ENCODE data around the gene ZNF326. TPM values are rescaled to one million over a fixed set of nuclear protein-coding genes. Genes with fewer than 3 reads are reported as not detected.

ZNF326 gene
- total and polyA plus RNA-seq, 2 of the 8 experiments (the other 6 are each of a cell fraction or from before 2014, with no cell fraction given), result 12.2 to 30.6 TPM

DNA sequence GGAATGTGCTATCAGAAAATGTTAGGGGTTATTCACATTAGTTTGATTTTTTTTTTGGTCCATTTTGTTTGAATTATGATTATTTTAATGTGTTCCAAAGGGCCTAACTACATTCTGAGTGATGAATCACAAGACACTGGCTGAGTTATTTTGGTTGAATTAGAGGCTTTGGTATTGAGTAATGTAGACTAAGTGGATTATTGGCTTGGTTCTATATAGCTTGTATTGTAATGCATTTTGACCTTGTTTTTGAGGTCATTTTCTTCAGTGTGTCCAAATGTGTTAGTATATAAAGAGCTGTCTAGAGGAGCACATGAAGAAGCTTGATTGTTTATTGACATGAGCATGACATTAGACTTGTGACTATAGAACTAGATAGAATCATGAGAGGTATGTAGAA, 3.4 kb downstream of the ZNF326 start:
- Histone ChIP-seq H3K14ac (ENCODE audit: insufficient read length) (no peak overlapping the region), H3K4me1 (replicated peaks in 1 of 4; ENCODE audit: control insufficient read depth in 3 of 4, insufficient read depth in 4 of 4, low read length in 3 of 4) (peaks cover 0 to 3% (median 1%) of the 10 kb centered on the region in 4 experiments; a peak in 3 of 7 replicates), H3K4ac (replicated peaks; ENCODE audit: insufficient read length, low read depth, low read length) (no peak overlapping the region), H2BK12ac (ENCODE audit: low read depth, low read length) (no peak overlapping the region), H3K4me2 (ENCODE audit: insufficient read depth in 1 of 2, low read depth in 2 of 2, low read length in 2 of 2) (no peak overlapping the region), H4K91ac (replicated peaks; ENCODE audit: insufficient read length, low read length) (no peak overlapping the region), H3K9ac (replicated peaks in 1 of 4; ENCODE audit: extremely low read depth in 1 of 4, low read depth in 3 of 4, low read length in 3 of 4) (no peak overlapping the region), H4K8ac (ENCODE audit: extremely low read depth, insufficient read depth, low read length) (no peak overlapping the region), H3K4me3 (ENCODE audit: extremely low read depth in 1 of 4, insufficient read depth in 2 of 4, low read depth in 3 of 4, low read length in 4 of 4) (no peak overlapping the region), H3K27me3 (replicated peaks in 1 of 4; ENCODE audit: control insufficient read depth in 3 of 4, extremely low read depth in 1 of 4, insufficient read depth in 3 of 4, low read length in 3 of 4) (no peaks in the 10 kb centered on the region), H2BK15ac (ENCODE audit: low read length) (no peak overlapping the region), H2AFZ (ENCODE audit: low read length) (no peak overlapping the region), H2AK5ac (ENCODE audit: low read depth, low read length) (no peak overlapping the region), H3K36me3 (ENCODE audit: control insufficient read depth in 2 of 4, insufficient read depth in 4 of 4, low read length in 3 of 4) (peaks cover 0 to 12% (median 0%) of the 10 kb centered on the region in 4 experiments; a peak in 1 of 8 replicates), H3K23ac (ENCODE audit: insufficient read length) (no peak overlapping the region), H3K9me3 (ENCODE audit: insufficient read depth in 2 of 2, low read depth in 1 of 2, low read length in 1 of 2) (no peaks in the 10 kb centered on the region), H3K23me2 (ENCODE audit: low read depth, low read length) (peaks cover 2% of the 10 kb centered on the region; the same call in 1 of the 2 replicates), H2BK20ac (ENCODE audit: low read length) (no peak overlapping the region), H3K18ac (ENCODE audit: extremely low read depth, low read length) (no peak overlapping the region), H2BK5ac (ENCODE audit: low read depth, low read length) (no peak overlapping the region), H2BK120ac (replicated peaks; ENCODE audit: low read depth, low read length) (no peak overlapping the region), H3K79me2 (ENCODE audit: control insufficient read depth in 1 of 2, insufficient read depth in 2 of 2, low read length in 2 of 2) (peaks cover 20 to 82% of the 10 kb centered on the region in 2 experiments), H4K5ac (ENCODE audit: insufficient read length, low read depth, low read length) (no peak overlapping the region), H3K27ac (ENCODE audit: low read depth, low read length) (no peak overlapping the region), H4K20me1 (replicated peaks in 1 of 2; ENCODE audit: control insufficient read depth in 1 of 2, insufficient read depth in 2 of 2, low read length in 2 of 2) (peaks cover 9 to 14% of the 10 kb centered on the region in 2 experiments), H3K79me1 (ENCODE audit: low read depth, low read length) (no peaks in the 10 kb centered on the region), H3K56ac (replicated peaks; ENCODE audit: insufficient read length, low read depth, low read length) (no peak overlapping the region)
- no peak for DNase-seq (ENCODE audit: low read depth in 1 of 2, low spot score in 2 of 2)
- ChIA-PET POLR2A (ENCODE audit: partially characterized antibody) (interaction anchor here (0.6 to 0.7 kb wide), 2 partner anchors 207 to 214 kb away, joined by 3 to 4 read pairs; no protein-coding TSS in a partner anchor), CTCF (ENCODE audit: partially characterized antibody) (no interaction called here)
- no peak for FAIRE-seq
- TF ChIP-seq SAP30 (IDR thresholded peaks at IDR 0.05; ENCODE audit: insufficient read depth, insufficient replicate concordance, low read length) (no peak), CREB1 (IDR thresholded peaks at IDR 0.05) (no peak), RNF2 (IDR thresholded peaks at IDR 0.05; ENCODE audit: borderline replicate concordance, low read depth, low read length, missing control alignments, poor library complexity, severe bottlenecking) (no peak), BACH1 (IDR thresholded peaks at IDR 0.05; ENCODE audit: low read length) (no peak), NANOG (IDR thresholded peaks at IDR 0.05; ENCODE audit: insufficient read depth, low read depth, low read length, poor library complexity, severe bottlenecking) (no peak), POU5F1 (IDR thresholded peaks at IDR 0.05; ENCODE audit: low read depth, low read length) (no peak), KDM4A (IDR thresholded peaks at IDR 0.05; ENCODE audit: low read depth, low read length, severe bottlenecking) (no peak), TAF1 (IDR thresholded peaks at IDR 0.05; ENCODE audit: low read depth, low read length) (no peak), RXRA (IDR thresholded peaks at IDR 0.05; ENCODE audit: insufficient read depth, low read depth, low read length) (no peak), SUZ12 (IDR thresholded peaks at IDR 0.05; ENCODE audit: low read length) (no peak), BCL11A (IDR thresholded peaks at IDR 0.05; ENCODE audit: low read depth in 2 of 2, low read length in 2 of 2) (no peak), EP300 (IDR thresholded peaks at IDR 0.05; ENCODE audit: borderline replicate concordance in 1 of 2, low read depth in 2 of 2, low read length in 2 of 2) (no peak)
- TF ChIP-seq, protein P1, sequence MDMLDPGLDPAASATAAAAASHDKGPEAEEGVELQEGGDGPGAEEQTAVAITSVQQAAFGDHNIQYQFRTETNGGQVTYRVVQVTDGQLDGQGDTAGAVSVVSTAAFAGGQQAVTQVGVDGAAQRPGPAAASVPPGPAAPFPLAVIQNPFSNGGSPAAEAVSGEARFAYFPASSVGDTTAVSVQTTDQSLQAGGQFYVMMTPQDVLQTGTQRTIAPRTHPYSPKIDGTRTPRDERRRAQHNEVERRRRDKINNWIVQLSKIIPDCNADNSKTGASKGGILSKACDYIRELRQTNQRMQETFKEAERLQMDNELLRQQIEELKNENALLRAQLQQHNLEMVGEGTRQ (IDR thresholded peaks at IDR 0.05; ENCODE audit: low read length), result no peak

Data from H1 (cell line).